ENCODE measurements around the gene INTS1.

Gene INTS1

GRCh38 chr7:1440620-1441019, 63.6 kb downstream of the INTS1 start:
- H3K36me3 ChIP-seq: no peaks in the 10 kb centered on the region
- peaks cover 23% of the 10 kb centered on the region for H3K27me3 ChIP-seq
- TF ChIP-seq CTCF (IDR thresholded peaks at IDR 0.05; ENCODE audit: low read depth, low read length): no peak
- no peaks in the 10 kb centered on the region for H3K4me1 ChIP-seq
- H3K4me3 ChIP-seq (ENCODE audit: low read depth, low read length): no peak overlapping the region
- H3K9me3 ChIP-seq: no peaks in the 10 kb centered on the region
- DNase-seq: no peak

- H3K4me3 ChIP-seq (ENCODE audit: low read depth, low read length): no peak overlapping the region
- H3K9me3 ChIP-seq: no peaks in the 10 kb centered on the region
- no peak for TF ChIP-seq CTCF (IDR thresholded peaks at IDR 0.05; ENCODE audit: low read depth, low read length)
- no peaks in the 10 kb centered on the region for H3K36me3 ChIP-seq
- no peak for DNase-seq
- peaks cover 26% of the 10 kb centered on the region for H3K27me3 ChIP-seq
- H3K4me1 ChIP-seq: no peaks in the 10 kb centered on the region
Observed at GRCh38 chr7:1439373-1440363, 64.5 kb downstream of the INTS1 start.

- H3K4me3 ChIP-seq (ENCODE audit: low read depth, low read length): no peak overlapping the region
- no peaks in the 10 kb centered on the region for H3K4me1 ChIP-seq
- H3K36me3 ChIP-seq: no peaks in the 10 kb centered on the region
- no peak for TF ChIP-seq CTCF (IDR thresholded peaks at IDR 0.05; ENCODE audit: low read depth, low read length)
- H3K9me3 ChIP-seq: no peaks in the 10 kb centered on the region
- peaks cover 34% of the 10 kb centered on the region for H3K27me3 ChIP-seq
- DNase-seq: no peak
Observed at GRCh38 chr7:1438821-1439220, 65.4 kb downstream of the INTS1 start.

- Histone ChIP-seq H3K4me1 (no peaks in the 10 kb centered on the region), H3K36me3 (no peaks in the 10 kb centered on the region), H3K4me3 (ENCODE audit: low read depth, low read length) (no peak overlapping the region), H3K9me3 (no peaks in the 10 kb centered on the region), H3K27me3 (peaks cover 41% of the 10 kb centered on the region)
- no peak for TF ChIP-seq CTCF (IDR thresholded peaks at IDR 0.05; ENCODE audit: low read depth, low read length)
- no peak for DNase-seq
Observed at GRCh38 chr7:1438208-1438607, 66.0 kb downstream of the INTS1 start.

- Histone ChIP-seq H3K4me1 (no peaks in the 10 kb centered on the region), H3K27me3 (peaks cover 49% of the 10 kb centered on the region), H3K4me3 (ENCODE audit: low read depth, low read length) (no peak overlapping the region), H3K36me3 (no peaks in the 10 kb centered on the region), H3K9me3 (no peaks in the 10 kb centered on the region)
- DNase-seq: no peak
- TF ChIP-seq CTCF (IDR thresholded peaks at IDR 0.05; ENCODE audit: low read depth, low read length): no peak
Observed at GRCh38 chr7:1437155-1437880, 66.9 kb downstream of the INTS1 start.
